ENCODE data around the gene NUP62. TPM values are rescaled to one million over a fixed set of nuclear protein-coding genes. Genes with fewer than 3 reads are reported as not detected.
"Not testable (repeated sequence)": the region's sequence is repeated elsewhere in the genome, so short reads cannot be mapped to it uniquely, and the experiment has no call there.

The NUP62 gene
- total RNA-seq, 1 experiment from 2014 or later = 85.2 TPM

DNA sequence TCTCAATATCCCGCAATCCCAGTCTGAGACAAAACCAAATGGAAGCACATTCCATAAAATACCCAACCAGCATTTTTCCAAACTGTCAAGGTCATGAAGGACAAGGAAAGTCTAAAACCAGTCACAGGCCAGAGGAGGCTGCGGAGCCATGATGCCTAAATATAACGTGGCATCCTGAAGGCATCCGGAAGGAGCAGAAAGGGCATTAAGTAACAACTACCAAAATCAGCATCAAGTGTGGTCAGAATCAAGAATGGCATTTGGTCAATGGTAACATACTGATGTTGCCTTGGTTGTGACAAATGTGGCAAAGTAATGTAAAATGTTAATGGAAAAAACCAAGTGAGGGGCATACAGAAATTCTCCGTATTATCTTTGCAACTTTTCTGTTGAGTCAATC, 3.8 kb downstream of the NUP62 start:
- H3K27me3 ChIP-seq (ENCODE audit: insufficient read depth, low read length) = no peaks in the 10 kb centered on the region
- no TSS peak for BruUV-seq (replicated peaks)
- TF ChIP-seq SRF (IDR thresholded peaks at IDR 0.05; ENCODE audit: low read depth) = no peak
- TF ChIP-seq CEBPB (IDR thresholded peaks at IDR 0.05; ENCODE audit: low read depth) = no peak
- no peak for TF ChIP-seq EGR1 (IDR thresholded peaks at IDR 0.05; ENCODE audit: low read depth)
- TF ChIP-seq FOSL1 (IDR thresholded peaks at IDR 0.05; ENCODE audit: low read depth) = no peak
- no peak for TF ChIP-seq ZNF274 (IDR thresholded peaks at IDR 0.05; ENCODE audit: low read depth, low read length)
- no peak for TF ChIP-seq POLR2A (IDR thresholded peaks at IDR 0.05; ENCODE audit: borderline replicate concordance, extremely low read depth, insufficient read depth, insufficient read length)
- TF ChIP-seq RAD21 (IDR thresholded peaks at IDR 0.05; ENCODE audit: low read depth) = no peak
- TF ChIP-seq EZH2phosphoT487 (IDR thresholded peaks at IDR 0.05; ENCODE audit: borderline replicate concordance) = no peak
- no peak for DNase-seq (ENCODE audit: low read depth, low spot score)
- no peak overlapping the region for H3K27ac ChIP-seq (ENCODE audit: low read depth, low read length)
- H3K36me3 ChIP-seq (ENCODE audit: control insufficient read depth in 1 of 2, insufficient read depth in 2 of 2, low read length in 2 of 2) = peaks cover 24 to 43% of the 10 kb centered on the region in 2 experiments
- no peaks in the 10 kb centered on the region for H3K9me3 ChIP-seq (ENCODE audit: control insufficient read depth in 1 of 2, insufficient read depth in 1 of 2, low read depth in 1 of 2, low read length in 2 of 2)
- ATAC-seq = no peak
- no peak overlapping the region for H3K4me3 ChIP-seq (replicated peaks in 1 of 2; ENCODE audit: low read depth in 1 of 2, low read length in 2 of 2)
- peaks cover 7% of the 10 kb centered on the region; the same call in 1 of the 2 replicates for H4K20me1 ChIP-seq (ENCODE audit: insufficient read depth)
- no peak overlapping the region for H3K4me2 ChIP-seq (ENCODE audit: low read length)
- CTCF ChIA-PET = no interaction called here
- POLR2A ChIA-PET = no interaction called here
- peaks cover 7 to 25% of the 10 kb centered on the region in 2 experiments; a peak in 3 of 4 replicates for H3K4me1 ChIP-seq (ENCODE audit: control insufficient read depth in 1 of 2, insufficient read depth in 2 of 2, low read length in 2 of 2)
- H3K9me2 ChIP-seq (ENCODE audit: insufficient read depth) = no peaks in the 10 kb centered on the region
- H2AFZ ChIP-seq (ENCODE audit: low read depth, low read length, poor library complexity, severe bottlenecking) = no peak overlapping the region
- intact Hi-C loops (cut with micrococcal nuclease) = no loop called here
- RAD21 ChIA-PET (ENCODE audit: low non-redundant PET in 1 of 2, low total read pairs in 2 of 2, uncharacterized antibody in 2 of 2, unreplicated experiment in 2 of 2) = no interaction called here
- no peak overlapping the region for H3K9ac ChIP-seq (ENCODE audit: low read length)
- H3K79me2 ChIP-seq (ENCODE audit: insufficient read depth, low read length) = peaks cover 88% of the 10 kb centered on the region

DNA sequence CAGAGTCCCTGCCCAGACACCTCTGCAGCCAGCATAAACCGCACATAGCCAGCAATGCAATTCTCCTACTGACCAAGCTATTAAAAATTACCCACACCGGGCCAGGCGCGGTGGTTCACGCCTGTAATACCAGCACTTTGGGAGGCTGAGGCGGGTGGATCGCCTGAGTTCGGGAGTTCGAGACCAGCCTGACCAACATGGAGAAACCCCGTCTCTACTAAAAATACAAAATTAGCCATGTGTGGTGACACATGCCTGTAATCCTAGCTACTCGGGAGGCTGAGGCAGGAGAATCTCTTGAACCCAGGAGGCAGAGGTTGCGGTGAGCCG, 4.5 kb downstream of the NUP62 start:
- H4K20me1 ChIP-seq (ENCODE audit: insufficient read depth); CTCF ChIA-PET; H3K4me3 ChIP-seq (replicated peaks in 1 of 2; ENCODE audit: low read depth in 1 of 2, low read length in 2 of 2); H3K9me2 ChIP-seq (ENCODE audit: insufficient read depth); BruUV-seq (replicated peaks); H3K9me3 ChIP-seq (ENCODE audit: control insufficient read depth in 1 of 2, insufficient read depth in 1 of 2, low read depth in 1 of 2, low read length in 2 of 2); intact Hi-C loops (cut with micrococcal nuclease); RAD21 ChIA-PET (ENCODE audit: low non-redundant PET in 1 of 2, low total read pairs in 2 of 2, uncharacterized antibody in 2 of 2, unreplicated experiment in 2 of 2); POLR2A ChIA-PET; ATAC-seq; H3K4me2 ChIP-seq (ENCODE audit: low read length); H3K27ac ChIP-seq (ENCODE audit: low read depth, low read length); DNase-seq (ENCODE audit: low read depth, low spot score); H3K27me3 ChIP-seq (ENCODE audit: insufficient read depth, low read length); H3K9ac ChIP-seq (ENCODE audit: low read length); H2AFZ ChIP-seq (ENCODE audit: low read depth, low read length, poor library complexity, severe bottlenecking): not testable (repeated sequence)
- H3K36me3 ChIP-seq (ENCODE audit: control insufficient read depth in 1 of 2, insufficient read depth in 2 of 2, low read length in 2 of 2) = peaks cover 24 to 43% of the 10 kb centered on the region in 2 experiments
- peaks cover 94% of the 10 kb centered on the region for H3K79me2 ChIP-seq (ENCODE audit: insufficient read depth, low read length)
- peaks cover 7 to 20% of the 10 kb centered on the region in 2 experiments; a peak in 3 of 4 replicates for H3K4me1 ChIP-seq (ENCODE audit: control insufficient read depth in 1 of 2, insufficient read depth in 2 of 2, low read length in 2 of 2)
